Stomach smooth muscle (tissue), 2 donors: ENCODE measurements around the gene RUVBL1.

Experiments
- H3K27ac ChIP-seq: one replicate; pipeline ENCODE4 v1.7.0; 2013; ENCODE audit warnings: mild to moderate bottlenecking, low read length, inconsistent platforms
- H3K27me3 ChIP-seq, 2 donors: one replicate each; pipeline ENCODE4 v1.7.0; 2013; ENCODE audit warnings: low read length in 2 of 2; ENCODE audit not compliant: insufficient read depth in 2 of 2, control insufficient read depth in 1 of 2
- H3K36me3 ChIP-seq, 2 donors: one replicate each; pipeline ENCODE4 v1.7.0; 2013; ENCODE audit warnings: low read length in 2 of 2; ENCODE audit not compliant: control insufficient read depth in 2 of 2, insufficient read depth in 2 of 2
- H3K4me1 ChIP-seq: one replicate; pipeline ENCODE4 v1.7.0; 2013; ENCODE audit warnings: low read length; ENCODE audit not compliant: control insufficient read depth, insufficient read depth
- H3K4me3 ChIP-seq, 2 donors: one replicate each; pipeline ENCODE4 v1.7.0; 2013; ENCODE audit warnings: low read length in 2 of 2
- H3K9ac ChIP-seq, 2 donors: one replicate each; pipeline ENCODE4 v1.7.0; 2013; ENCODE audit warnings: low read length in 2 of 2, mild to moderate bottlenecking in 1 of 2
- H3K9me3 ChIP-seq, 2 donors: one replicate each; pipeline ENCODE4 v1.7.0; 2013; ENCODE audit warnings: low read length in 2 of 2; ENCODE audit not compliant: control insufficient read depth in 2 of 2
- donor health status: healthy.
- donor health status: Pancreatic carcinoma.

RUVBL1 gene

GRCh38 chr3:128131897-128132646 is 8.5 kb upstream of the RUVBL1 start:
- Histone ChIP-seq H3K27me3 (no peaks in the 10 kb centered on the region), H3K4me1 (no peaks in the 10 kb centered on the region), H3K9me3 (no peaks in the 10 kb centered on the region), H3K9ac (no peak overlapping the region), H3K36me3 (no peaks in the 10 kb centered on the region), H3K4me3 (no peak overlapping the region), H3K27ac (no peak overlapping the region)

GRCh38 chr3:128128251-128128650 is 4.6 kb upstream of the RUVBL1 start:
- Histone ChIP-seq H3K9me3 (no peaks in the 10 kb centered on the region), H3K4me1 (peaks cover 2% of the 10 kb centered on the region), H3K27ac (no peak overlapping the region), H3K4me3 (no peak overlapping the region), H3K9ac (no peak overlapping the region), H3K27me3 (no peaks in the 10 kb centered on the region), H3K36me3 (no peaks in the 10 kb centered on the region)

- Histone ChIP-seq H3K36me3 (no peaks in the 10 kb centered on the region), H3K4me1 (peaks cover 8% of the 10 kb centered on the region), H3K27me3 (no peaks in the 10 kb centered on the region), H3K9me3 (no peaks in the 10 kb centered on the region), H3K27ac (no peak overlapping the region), H3K9ac (no peak overlapping the region), H3K4me3 (no peak overlapping the region)
Observed at GRCh38 chr3:128127236-128127635, 3.6 kb upstream of the RUVBL1 start.

GRCh38 chr3:128123156-128123537 is 465 bp downstream of the RUVBL1 start:
- peak overlapping the region; percentile 63 to 80 for H3K9ac ChIP-seq
- peak overlapping the region; percentile 67 for H3K27ac ChIP-seq
- peak overlapping the region; percentile 79 to 96 for H3K4me3 ChIP-seq
- H3K4me1 ChIP-seq: peaks cover 8% of the 10 kb centered on the region
- H3K27me3 ChIP-seq: no peaks in the 10 kb centered on the region
- H3K36me3 ChIP-seq: no peaks in the 10 kb centered on the region
- H3K9me3 ChIP-seq: no peaks in the 10 kb centered on the region

- Histone ChIP-seq H3K4me1 (peaks cover 8% of the 10 kb centered on the region), H3K27ac (no peak overlapping the region), H3K27me3 (no peaks in the 10 kb centered on the region), H3K9me3 (no peaks in the 10 kb centered on the region), H3K9ac (no peak overlapping the region), H3K36me3 (no peaks in the 10 kb centered on the region), H3K4me3 (no peak overlapping the region)
Observed at GRCh38 chr3:128122013-128122412, 1.6 kb downstream of the RUVBL1 start.

- H3K4me1 ChIP-seq: peaks cover 8% of the 10 kb centered on the region
- no peak overlapping the region for H3K9ac ChIP-seq
- no peak overlapping the region for H3K4me3 ChIP-seq
- H3K27me3 ChIP-seq: no peaks in the 10 kb centered on the region
- H3K27ac ChIP-seq: no peak overlapping the region
- H3K9me3 ChIP-seq: no peaks in the 10 kb centered on the region
- peaks cover 2 to 5% of the 10 kb centered on the region in 2 donors for H3K36me3 ChIP-seq
Observed at GRCh38 chr3:128113817-128114794, 9.5 kb downstream of the RUVBL1 start.

- H3K27ac ChIP-seq: no peak overlapping the region
- H3K27me3 ChIP-seq: no peaks in the 10 kb centered on the region
- H3K4me3 ChIP-seq: no peak overlapping the region
- H3K36me3 ChIP-seq: peaks cover 5 to 6% of the 10 kb centered on the region in 2 donors
- no peaks in the 10 kb centered on the region for H3K9me3 ChIP-seq
- H3K4me1 ChIP-seq: peaks cover 8% of the 10 kb centered on the region
- no peak overlapping the region for H3K9ac ChIP-seq
Observed at GRCh38 chr3:128112357-128112968, 11.1 kb downstream of the RUVBL1 start.

- no peak overlapping the region for H3K9ac ChIP-seq
- no peak overlapping the region for H3K4me3 ChIP-seq
- H3K27ac ChIP-seq: no peak overlapping the region
- no peaks in the 10 kb centered on the region for H3K9me3 ChIP-seq
- no peaks in the 10 kb centered on the region for H3K27me3 ChIP-seq
- peaks cover 5 to 6% of the 10 kb centered on the region in 2 donors for H3K36me3 ChIP-seq
- peaks cover 8% of the 10 kb centered on the region for H3K4me1 ChIP-seq
Observed at GRCh38 chr3:128111147-128111546, 12.5 kb downstream of the RUVBL1 start.

- peaks cover 9 to 11% of the 10 kb centered on the region in 2 donors for H3K36me3 ChIP-seq
- no peak overlapping the region for H3K4me3 ChIP-seq
- H3K9ac ChIP-seq: no peak overlapping the region
- H3K9me3 ChIP-seq: no peaks in the 10 kb centered on the region
- H3K27ac ChIP-seq: no peak overlapping the region
- no peaks in the 10 kb centered on the region for H3K27me3 ChIP-seq
- peaks cover 8% of the 10 kb centered on the region for H3K4me1 ChIP-seq
Observed at GRCh38 chr3:128107834-128108233, 15.8 kb downstream of the RUVBL1 start.

- Histone ChIP-seq H3K36me3 (peaks cover 24% of the 10 kb centered on the region in 2 donors), H3K9me3 (no peaks in the 10 kb centered on the region), H3K9ac (no peak overlapping the region), H3K4me1 (peaks cover 2% of the 10 kb centered on the region), H3K4me3 (no peak overlapping the region), H3K27ac (no peak overlapping the region), H3K27me3 (no peaks in the 10 kb centered on the region)
Observed at GRCh38 chr3:128103136-128103676, 20.4 kb downstream of the RUVBL1 start.
